ENCODE measurements around the gene CLEC2L. TPM values are rescaled to one million over a fixed set of nuclear protein-coding genes. Genes with fewer than 3 reads are reported as not detected.
"Not testable (repeated sequence)": the region's sequence is repeated elsewhere in the genome, so short reads cannot be mapped to it uniquely, and the experiment has no call there.

CLEC2L gene
- total RNA-seq, 1 experiment from 2014 or later: not detected

GRCh38 chr7:139548302-139549028 lies 25.0 kb downstream of the CLEC2L start:
- ChIA-PET POLR2A (no interaction called here), RAD21 (ENCODE audit: low non-redundant PET in 1 of 2, low total read pairs in 2 of 2, uncharacterized antibody in 2 of 2, unreplicated experiment in 2 of 2) (no interaction called here), CTCF (no interaction called here)
- DNase-seq (ENCODE audit: low read depth, low spot score): no peak
- H3K27ac ChIP-seq (ENCODE audit: low read depth, low read length): no peak overlapping the region
- H3K9ac ChIP-seq (ENCODE audit: low read length): no peak overlapping the region
- intact Hi-C loops (cut with micrococcal nuclease): no loop called here
- H3K4me2 ChIP-seq (ENCODE audit: low read length): no peak overlapping the region
- no peaks in the 10 kb centered on the region for H3K9me3 ChIP-seq (ENCODE audit: control insufficient read depth in 1 of 2, insufficient read depth in 1 of 2, low read depth in 1 of 2, low read length in 2 of 2)
- no peak for ATAC-seq
- TF ChIP-seq ELF1 (IDR thresholded peaks at IDR 0.05; ENCODE audit: borderline replicate concordance, low read depth) (no peak), CEBPB (IDR thresholded peaks at IDR 0.05; ENCODE audit: low read depth) (no peak)
- no peaks in the 10 kb centered on the region for H3K79me2 ChIP-seq (ENCODE audit: insufficient read depth, low read length)
- no TSS peak for BruUV-seq (replicated peaks)
- no peaks in the 10 kb centered on the region for H3K36me3 ChIP-seq (ENCODE audit: control insufficient read depth in 1 of 2, insufficient read depth in 2 of 2, low read length in 2 of 2)
- no peaks in the 10 kb centered on the region for H3K9me2 ChIP-seq (ENCODE audit: insufficient read depth)
- no peaks in the 10 kb centered on the region for H4K20me1 ChIP-seq (ENCODE audit: insufficient read depth)
- H2AFZ ChIP-seq (ENCODE audit: low read depth, low read length, poor library complexity, severe bottlenecking): no peak overlapping the region
- no peaks in the 10 kb centered on the region for H3K4me1 ChIP-seq (ENCODE audit: control insufficient read depth in 1 of 2, insufficient read depth in 2 of 2, low read length in 2 of 2)
- H3K4me3 ChIP-seq (replicated peaks in 1 of 2; ENCODE audit: low read depth in 1 of 2, low read length in 2 of 2): no peak overlapping the region
- H3K27me3 ChIP-seq (ENCODE audit: insufficient read depth, low read length): no peaks in the 10 kb centered on the region

GRCh38 chr7:139553991-139554700 lies 30.7 kb downstream of the CLEC2L start:
- DNase-seq (ENCODE audit: low read depth, low spot score); H3K27me3 ChIP-seq (ENCODE audit: insufficient read depth, low read length); H3K9me2 ChIP-seq (ENCODE audit: insufficient read depth); intact Hi-C loops (cut with micrococcal nuclease); H3K27ac ChIP-seq (ENCODE audit: low read depth, low read length); H3K4me3 ChIP-seq (replicated peaks in 1 of 2; ENCODE audit: low read depth in 1 of 2, low read length in 2 of 2); H3K9me3 ChIP-seq (ENCODE audit: control insufficient read depth in 1 of 2, insufficient read depth in 1 of 2, low read depth in 1 of 2, low read length in 2 of 2); RAD21 ChIA-PET (ENCODE audit: low non-redundant PET in 1 of 2, low total read pairs in 2 of 2, uncharacterized antibody in 2 of 2, unreplicated experiment in 2 of 2); H2AFZ ChIP-seq (ENCODE audit: low read depth, low read length, poor library complexity, severe bottlenecking); BruUV-seq (replicated peaks); H3K9ac ChIP-seq (ENCODE audit: low read length); H4K20me1 ChIP-seq (ENCODE audit: insufficient read depth); H3K4me1 ChIP-seq (ENCODE audit: control insufficient read depth in 1 of 2, insufficient read depth in 2 of 2, low read length in 2 of 2); H3K36me3 ChIP-seq (ENCODE audit: control insufficient read depth in 1 of 2, insufficient read depth in 2 of 2, low read length in 2 of 2); H3K4me2 ChIP-seq (ENCODE audit: low read length); H3K79me2 ChIP-seq (ENCODE audit: insufficient read depth, low read length): not testable (repeated sequence)
- POLR2A ChIA-PET: interaction anchor here (0.6 kb wide), 1 partner anchor 324 kb away, joined by 5 read pairs; no protein-coding TSS in a partner anchor
- ATAC-seq: peak; percentile 52
- CTCF ChIA-PET: interaction anchor here (1.9 kb wide), 1 partner anchor 48 kb away, joined by 5 read pairs; no protein-coding TSS in a partner anchor
- TF ChIP-seq, protein P1, sequence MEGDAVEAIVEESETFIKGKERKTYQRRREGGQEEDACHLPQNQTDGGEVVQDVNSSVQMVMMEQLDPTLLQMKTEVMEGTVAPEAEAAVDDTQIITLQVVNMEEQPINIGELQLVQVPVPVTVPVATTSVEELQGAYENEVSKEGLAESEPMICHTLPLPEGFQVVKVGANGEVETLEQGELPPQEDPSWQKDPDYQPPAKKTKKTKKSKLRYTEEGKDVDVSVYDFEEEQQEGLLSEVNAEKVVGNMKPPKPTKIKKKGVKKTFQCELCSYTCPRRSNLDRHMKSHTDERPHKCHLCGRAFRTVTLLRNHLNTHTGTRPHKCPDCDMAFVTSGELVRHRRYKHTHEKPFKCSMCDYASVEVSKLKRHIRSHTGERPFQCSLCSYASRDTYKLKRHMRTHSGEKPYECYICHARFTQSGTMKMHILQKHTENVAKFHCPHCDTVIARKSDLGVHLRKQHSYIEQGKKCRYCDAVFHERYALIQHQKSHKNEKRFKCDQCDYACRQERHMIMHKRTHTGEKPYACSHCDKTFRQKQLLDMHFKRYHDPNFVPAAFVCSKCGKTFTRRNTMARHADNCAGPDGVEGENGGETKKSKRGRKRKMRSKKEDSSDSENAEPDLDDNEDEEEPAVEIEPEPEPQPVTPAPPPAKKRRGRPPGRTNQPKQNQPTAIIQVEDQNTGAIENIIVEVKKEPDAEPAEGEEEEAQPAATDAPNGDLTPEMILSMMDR (IDR thresholded peaks at IDR 0.05 in 2 of 3, conservative IDR thresholded peaks at IDR 0.05 in 1 of 3; ENCODE audit: borderline replicate concordance in 1 of 3, insufficient read depth in 1 of 3, low read depth in 2 of 3, low read length in 2 of 3): peak in 1 of 3 experiments; percentile 22; a peak in 1 of 6 replicates
- TF ChIP-seq RAD21 (IDR thresholded peaks at IDR 0.05; ENCODE audit: low read depth): 0 out of 2 replicates have a peak, but pooled peaks have one; percentile 14

Measured in HCT116 (cell line).